ENCODE data around the gene RPTOR. TPM values are rescaled to one million over a fixed set of nuclear protein-coding genes. Genes with fewer than 3 reads are reported as not detected.
"Not testable (repeated sequence)": the region's sequence is repeated elsewhere in the genome, so short reads cannot be mapped to it uniquely, and the experiment has no call there.

Gene RPTOR
- total RNA-seq, 2 experiments from 2014 or later = 88.9 to 91.8 TPM

DNA sequence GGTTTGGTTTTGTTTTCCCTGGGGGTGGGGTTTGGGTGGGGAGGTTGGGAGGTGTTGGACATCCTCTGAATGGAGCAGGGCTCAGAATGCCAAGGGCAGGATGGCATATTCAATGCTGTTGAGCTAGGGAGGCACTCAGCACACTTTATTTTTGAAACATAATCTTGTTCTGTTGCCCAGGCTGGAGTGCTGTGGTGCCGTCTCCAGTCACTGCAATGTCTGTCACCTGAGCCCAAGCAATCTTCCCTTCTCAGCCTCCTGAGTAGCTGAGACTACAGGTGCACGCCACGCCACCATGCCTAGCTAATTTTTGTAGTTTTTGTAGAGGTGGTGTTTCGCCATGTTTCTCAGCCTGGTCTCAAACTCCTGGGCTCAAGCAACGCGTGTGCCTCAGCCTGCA lies 186.1 kb downstream of the RPTOR start:
- Mint-ChIP-seq H3K4me3 (peak overlapping the region; percentile 58), H3K4me1 (peaks cover 40% of the 10 kb centered on the region), H3K27ac (peak overlapping the region; percentile 85), H3K27me3 (no peaks in the 10 kb centered on the region), H3K36me3 (ENCODE audit: low read depth) (peaks cover 51% of the 10 kb centered on the region), H3K9me3 (no peaks in the 10 kb centered on the region)
- POLR2A ChIA-PET = interaction anchor here (0.7 to 1.6 kb wide), 8 partner anchors 9 to 161 kb away, joined by 3 to 6 read pairs (median 3); no protein-coding TSS in a partner anchor
- no peak for DNase-seq
- CTCF ChIA-PET = interaction anchor here (0.6 to 1.4 kb wide), 7 partner anchors 9 to 203 kb away, joined by 3 to 4 read pairs (median 3); no protein-coding TSS in a partner anchor

GRCh38 chr17:80731323-80731722 lies 186.7 kb downstream of the RPTOR start:
- H3K9me3 Mint-ChIP-seq = no peaks in the 10 kb centered on the region
- no peaks in the 10 kb centered on the region for H3K27me3 Mint-ChIP-seq
- POLR2A ChIA-PET = interaction anchor here (0.7 to 1.6 kb wide), 8 partner anchors 10 to 161 kb away, joined by 3 to 6 read pairs (median 3); no protein-coding TSS in a partner anchor
- CTCF ChIA-PET = interaction anchor here (0.6 to 1.4 kb wide), 7 partner anchors 8 to 202 kb away, joined by 3 to 4 read pairs (median 3); no protein-coding TSS in a partner anchor
- peak overlapping the region; percentile 58 for H3K4me3 Mint-ChIP-seq
- no peak for DNase-seq
- H3K4me1 Mint-ChIP-seq = peaks cover 40% of the 10 kb centered on the region
- peak overlapping the region; percentile 85 for H3K27ac Mint-ChIP-seq
- H3K36me3 Mint-ChIP-seq (ENCODE audit: low read depth) = peaks cover 54% of the 10 kb centered on the region

DNA sequence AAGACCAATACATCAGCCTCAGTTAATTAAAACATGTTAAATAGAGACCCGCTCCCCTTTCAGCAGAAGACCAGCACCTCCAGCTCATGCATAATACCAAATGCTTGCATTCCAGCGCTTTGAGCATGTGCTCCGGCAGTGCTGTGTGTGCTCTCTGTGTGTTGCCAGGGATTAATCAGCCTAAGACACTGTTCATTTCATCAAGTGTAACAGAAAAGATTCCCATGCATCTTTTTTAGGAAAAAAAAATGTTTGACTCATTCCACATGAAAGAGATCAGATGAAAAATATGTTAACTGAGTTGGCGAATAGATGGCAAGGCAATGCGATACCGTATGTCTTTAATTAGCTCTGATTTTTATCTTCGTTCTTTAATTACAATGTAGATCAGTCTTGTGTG lies 187.6 kb downstream of the RPTOR start:
- Mint-ChIP-seq H3K27ac (no peak overlapping the region), H3K4me3 (no peak overlapping the region), H3K27me3 (no peaks in the 10 kb centered on the region), H3K36me3 (ENCODE audit: low read depth) (peaks cover 53% of the 10 kb centered on the region), H3K4me1 (peaks cover 38% of the 10 kb centered on the region), H3K9me3 (no peaks in the 10 kb centered on the region)
- POLR2A ChIA-PET = interaction anchor here (0.8 to 1.4 kb wide), 5 partner anchors 19 to 124 kb away, joined by 3 to 4 read pairs (median 3); no protein-coding TSS in a partner anchor
- no peak for DNase-seq
- CTCF ChIA-PET = interaction anchor here (0.7 to 0.9 kb wide), 2 partner anchors 42 to 167 kb away, joined by 3 read pairs; no protein-coding TSS in a partner anchor

GRCh38 chr17:80737106-80738019 lies 192.7 kb downstream of the RPTOR start:
- no peaks in the 10 kb centered on the region for H3K27me3 Mint-ChIP-seq
- no peak overlapping the region for H3K27ac Mint-ChIP-seq
- H3K36me3 Mint-ChIP-seq (ENCODE audit: low read depth) = peaks cover 67% of the 10 kb centered on the region
- H3K4me1 Mint-ChIP-seq = peaks cover 21% of the 10 kb centered on the region
- DNase-seq = no peak
- peaks cover 3% of the 10 kb centered on the region for H3K9me3 Mint-ChIP-seq
- ChIA-PET POLR2A (no interaction called here), CTCF (no interaction called here)
- no peak overlapping the region for H3K4me3 Mint-ChIP-seq

DNA sequence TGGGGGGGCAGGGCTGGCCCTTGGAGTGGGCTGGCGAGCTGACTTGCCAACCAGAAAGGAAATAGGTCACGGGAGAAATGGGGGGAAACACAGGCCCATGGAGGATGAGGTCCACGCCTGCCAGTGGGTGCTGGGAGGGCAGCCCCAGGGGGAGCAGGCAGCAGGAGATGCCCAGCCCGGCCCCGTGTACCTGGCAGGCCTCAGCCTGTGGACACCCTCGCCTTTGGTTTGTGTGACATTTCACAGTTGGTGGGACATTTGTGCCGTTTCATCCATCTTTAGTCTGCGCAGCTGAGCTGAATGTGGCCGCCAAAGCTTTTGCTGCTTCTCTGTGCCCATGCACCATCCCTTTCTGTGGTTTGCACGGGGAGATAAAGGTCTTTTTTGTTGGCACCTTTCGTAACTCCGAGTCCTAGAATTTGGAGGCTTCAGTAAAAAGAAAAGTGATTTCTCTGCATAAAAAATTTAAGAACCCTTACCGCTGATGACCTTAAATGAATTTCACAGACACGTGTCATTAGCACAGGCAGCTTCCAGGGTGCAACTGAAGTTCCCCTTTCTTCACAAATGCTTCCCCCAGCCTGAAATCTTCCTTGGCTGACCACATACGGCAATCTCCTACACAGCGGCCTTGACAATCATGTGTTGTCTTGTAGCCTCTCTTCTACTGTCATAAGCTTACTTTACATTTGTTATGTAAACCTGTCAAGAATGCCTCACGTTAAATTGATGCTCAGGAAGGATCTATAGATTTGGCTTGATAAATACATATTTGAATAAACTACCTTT lies 193.6 kb downstream of the RPTOR start:
- ChIA-PET CTCF (no interaction called here), POLR2A (no interaction called here)
- H3K4me1 Mint-ChIP-seq = peaks cover 27% of the 10 kb centered on the region
- peaks cover 6% of the 10 kb centered on the region for H3K9me3 Mint-ChIP-seq
- peaks cover 72% of the 10 kb centered on the region for H3K36me3 Mint-ChIP-seq (ENCODE audit: low read depth)
- no peak overlapping the region for H3K4me3 Mint-ChIP-seq
- no peaks in the 10 kb centered on the region for H3K27me3 Mint-ChIP-seq
- DNase-seq = no peak
- H3K27ac Mint-ChIP-seq = no peak overlapping the region

DNA sequence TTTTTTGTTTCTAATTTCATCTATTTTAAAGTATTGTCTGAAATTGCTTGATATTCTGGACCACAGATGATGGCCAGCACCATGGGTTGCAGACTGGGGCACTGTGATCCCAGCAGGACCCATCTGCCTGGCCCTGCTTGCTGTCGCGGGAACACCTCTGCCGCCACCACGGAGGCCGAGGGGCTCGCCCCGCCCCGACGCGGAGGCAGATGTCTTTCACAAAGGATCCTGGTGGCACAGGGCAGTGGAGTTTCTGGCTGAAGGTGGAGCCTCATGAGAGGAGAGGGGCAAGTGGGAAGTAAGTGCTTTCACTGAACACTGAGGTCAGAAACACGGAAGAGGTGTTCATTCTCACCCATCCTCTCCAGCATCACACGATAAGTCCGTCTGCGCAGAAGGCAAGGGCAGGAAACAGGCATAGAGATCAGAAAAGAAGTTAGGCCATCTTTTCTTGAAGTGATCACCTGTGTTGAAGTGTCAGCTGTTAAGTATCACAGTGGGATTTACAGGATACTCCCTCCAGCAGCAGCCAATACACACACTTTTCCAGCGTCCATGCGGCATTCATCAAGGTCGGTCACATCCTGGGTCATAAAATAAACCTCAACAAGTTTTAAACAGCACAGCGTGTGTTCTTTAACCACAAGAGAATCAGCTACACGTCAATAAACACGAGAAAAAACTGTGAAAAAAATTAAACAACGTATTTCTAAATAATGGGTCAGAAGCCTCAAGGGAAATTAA lies 194.5 kb downstream of the RPTOR start:
- peaks cover 25% of the 10 kb centered on the region for H3K4me1 Mint-ChIP-seq
- H3K36me3 Mint-ChIP-seq (ENCODE audit: low read depth) = peaks cover 68% of the 10 kb centered on the region
- H3K4me3 Mint-ChIP-seq = no peak overlapping the region
- ChIA-PET POLR2A (no interaction called here), CTCF (interaction anchor here (1.2 kb wide), 1 partner anchor 8 kb away, joined by 3 read pairs; no protein-coding TSS in a partner anchor)
- no peaks in the 10 kb centered on the region for H3K27me3 Mint-ChIP-seq
- DNase-seq = no peak
- peaks cover 6% of the 10 kb centered on the region for H3K9me3 Mint-ChIP-seq
- peak overlapping the region; percentile 37 for H3K27ac Mint-ChIP-seq

DNA sequence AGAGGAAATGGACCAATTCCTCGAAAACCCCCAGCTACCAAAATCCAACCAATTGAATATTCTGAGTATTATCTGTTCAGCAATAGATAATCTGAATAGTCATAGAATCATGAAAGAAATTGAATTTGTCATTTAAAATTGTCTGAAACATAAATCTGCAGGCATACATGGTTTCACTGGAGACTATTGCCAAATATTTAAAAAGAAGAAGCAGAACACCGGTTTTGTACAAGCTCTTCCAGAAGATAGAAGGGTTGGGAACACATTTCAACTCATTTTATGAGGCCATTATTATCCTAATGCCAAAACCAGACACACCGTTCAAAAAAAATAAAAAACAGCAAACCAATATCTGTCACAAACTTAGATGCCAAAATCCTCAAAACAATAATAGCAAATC lies 195.5 kb downstream of the RPTOR start:
- Mint-ChIP-seq H3K9me3 (peaks cover 6% of the 10 kb centered on the region), H3K27me3 (no peaks in the 10 kb centered on the region), H3K36me3 (ENCODE audit: low read depth) (peaks cover 64% of the 10 kb centered on the region), H3K27ac (no peak overlapping the region), H3K4me3 (no peak overlapping the region), H3K4me1 (peaks cover 25% of the 10 kb centered on the region)
- ChIA-PET POLR2A (no interaction called here), CTCF (interaction anchor here (1.2 kb wide), 1 partner anchor 9 kb away, joined by 3 read pairs; no protein-coding TSS in a partner anchor)
- DNase-seq = no peak

DNA sequence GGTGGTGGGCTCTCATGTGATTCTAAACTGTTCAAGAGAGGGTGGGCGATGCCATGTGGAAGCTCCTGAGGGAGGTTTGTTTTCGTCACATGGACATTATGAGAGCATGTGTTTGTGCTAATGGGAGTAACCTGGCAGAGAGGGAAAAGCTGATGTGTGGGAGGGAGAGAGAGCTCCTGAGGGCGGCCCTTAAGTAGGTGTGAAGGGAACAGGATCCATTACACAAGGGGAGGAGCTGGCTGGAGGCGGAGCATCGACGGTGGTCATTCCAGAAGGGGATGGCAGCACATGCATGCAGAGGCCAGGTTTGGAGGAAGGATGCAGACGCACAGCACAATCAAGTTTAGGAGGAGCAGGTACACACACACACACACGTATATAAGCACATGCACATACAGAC lies 197.5 kb downstream of the RPTOR start:
- Mint-ChIP-seq H3K27ac (no peak overlapping the region), H3K4me3 (no peak overlapping the region), H3K4me1 (peaks cover 34% of the 10 kb centered on the region), H3K36me3 (ENCODE audit: low read depth) (peaks cover 53% of the 10 kb centered on the region), H3K9me3 (peaks cover 6% of the 10 kb centered on the region), H3K27me3 (no peaks in the 10 kb centered on the region)
- DNase-seq = no peak
- ChIA-PET CTCF (interaction anchor here (1.0 kb wide), 1 partner anchor 157 kb away, joined by 3 read pairs; no protein-coding TSS in a partner anchor), POLR2A (no interaction called here)

DNA sequence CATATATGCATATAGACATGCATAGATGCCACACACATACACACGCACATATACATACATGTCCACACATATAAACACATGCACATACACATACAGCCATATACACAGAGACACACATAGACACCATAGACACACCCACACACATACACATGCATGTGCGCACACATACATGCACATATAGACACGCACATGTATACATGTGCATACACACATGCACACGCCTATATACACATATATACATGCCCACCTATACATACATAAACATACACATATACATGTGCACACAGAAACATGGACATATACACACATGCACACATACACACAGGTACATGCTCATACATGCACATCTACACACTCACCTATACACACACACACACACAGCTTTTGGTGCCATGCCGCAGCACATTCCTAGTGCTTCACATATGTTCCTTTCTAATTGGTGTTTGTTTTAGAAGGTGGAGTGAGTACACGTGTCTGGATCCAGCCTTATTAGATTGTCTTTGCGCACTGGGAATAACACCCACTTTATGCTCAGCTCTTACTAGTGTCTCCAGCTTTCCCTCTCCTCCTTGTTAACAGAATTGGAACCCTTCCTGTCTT lies 198.0 kb downstream of the RPTOR start:
- peaks cover 37% of the 10 kb centered on the region for H3K4me1 Mint-ChIP-seq
- ChIA-PET POLR2A (no interaction called here), CTCF (interaction anchor here (1.0 kb wide), 1 partner anchor 156 kb away, joined by 3 read pairs; no protein-coding TSS in a partner anchor)
- no peak for DNase-seq
- peaks cover 6% of the 10 kb centered on the region for H3K9me3 Mint-ChIP-seq
- H3K4me3 Mint-ChIP-seq = peak overlapping the region; percentile 41
- peaks cover 59% of the 10 kb centered on the region for H3K36me3 Mint-ChIP-seq (ENCODE audit: low read depth)
- H3K27me3 Mint-ChIP-seq = no peaks in the 10 kb centered on the region
- peak overlapping the region; percentile 66 for H3K27ac Mint-ChIP-seq

DNA sequence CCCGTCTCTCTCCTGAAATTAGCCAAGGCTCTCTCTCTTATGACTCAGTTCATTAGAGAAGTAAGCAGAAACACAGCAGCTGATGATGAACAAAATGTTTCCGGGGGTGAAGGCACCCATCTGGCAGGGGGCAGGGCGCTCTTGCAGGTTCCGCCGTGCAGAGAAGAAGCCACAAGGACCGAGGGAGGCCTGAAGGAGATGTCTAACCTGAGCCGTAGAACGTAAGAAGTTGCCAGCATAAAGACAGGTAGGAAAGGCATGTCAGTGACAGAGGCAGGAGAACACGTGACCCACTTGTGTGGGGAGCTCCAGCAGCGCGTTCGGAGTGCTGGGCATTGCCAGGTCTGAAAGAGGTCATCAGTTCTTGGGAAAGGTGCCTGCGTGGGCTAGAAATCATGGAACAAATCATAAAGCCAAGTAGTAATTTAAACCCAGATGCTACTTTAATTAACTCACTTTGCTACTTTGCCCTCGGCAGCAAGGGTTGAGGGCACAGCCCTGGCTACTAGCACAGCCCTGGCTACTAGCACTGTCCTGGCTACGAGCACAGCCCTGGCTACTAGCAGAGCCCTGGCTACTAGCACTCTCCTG lies 198.6 kb downstream of the RPTOR start:
- H3K27ac Mint-ChIP-seq = peak overlapping the region; percentile 66
- ChIA-PET CTCF (interaction anchor here (1.0 kb wide), 1 partner anchor 156 kb away, joined by 3 read pairs; no protein-coding TSS in a partner anchor), POLR2A (no interaction called here)
- no peaks in the 10 kb centered on the region for H3K27me3 Mint-ChIP-seq
- H3K36me3 Mint-ChIP-seq (ENCODE audit: low read depth) = peaks cover 59% of the 10 kb centered on the region
- peak overlapping the region; percentile 41 for H3K4me3 Mint-ChIP-seq
- H3K9me3 Mint-ChIP-seq = peaks cover 6% of the 10 kb centered on the region
- H3K4me1 Mint-ChIP-seq = peaks cover 38% of the 10 kb centered on the region
- no peak for DNase-seq

- H3K27me3 Mint-ChIP-seq, DNase-seq, H3K27ac Mint-ChIP-seq, H3K9me3 Mint-ChIP-seq, H3K4me3 Mint-ChIP-seq, CTCF ChIA-PET, POLR2A ChIA-PET: not testable (repeated sequence)
- Mint-ChIP-seq H3K36me3 (ENCODE audit: low read depth) (peaks cover 55% of the 10 kb centered on the region), H3K4me1 (peaks cover 38% of the 10 kb centered on the region)
Measured at GRCh38 chr17:80743973-80744372, 199.3 kb downstream of the RPTOR start.

Measured in activated CD4-positive, alpha-beta memory T cell treated with anti-CD3 and anti-CD28 coated beads, Interleukin-2, amount 10 ng/mL, durations not matched to agents 7 days and 5 days (primary cell).